ENCODE measurements around the gene NUP160. TPM values are rescaled to one million over a fixed set of nuclear protein-coding genes. Genes with fewer than 3 reads are reported as not detected.
"Not testable (repeated sequence)": the region's sequence is repeated elsewhere in the genome, so short reads cannot be mapped to it uniquely, and the experiment has no call there.

The NUP160 gene, protein sequence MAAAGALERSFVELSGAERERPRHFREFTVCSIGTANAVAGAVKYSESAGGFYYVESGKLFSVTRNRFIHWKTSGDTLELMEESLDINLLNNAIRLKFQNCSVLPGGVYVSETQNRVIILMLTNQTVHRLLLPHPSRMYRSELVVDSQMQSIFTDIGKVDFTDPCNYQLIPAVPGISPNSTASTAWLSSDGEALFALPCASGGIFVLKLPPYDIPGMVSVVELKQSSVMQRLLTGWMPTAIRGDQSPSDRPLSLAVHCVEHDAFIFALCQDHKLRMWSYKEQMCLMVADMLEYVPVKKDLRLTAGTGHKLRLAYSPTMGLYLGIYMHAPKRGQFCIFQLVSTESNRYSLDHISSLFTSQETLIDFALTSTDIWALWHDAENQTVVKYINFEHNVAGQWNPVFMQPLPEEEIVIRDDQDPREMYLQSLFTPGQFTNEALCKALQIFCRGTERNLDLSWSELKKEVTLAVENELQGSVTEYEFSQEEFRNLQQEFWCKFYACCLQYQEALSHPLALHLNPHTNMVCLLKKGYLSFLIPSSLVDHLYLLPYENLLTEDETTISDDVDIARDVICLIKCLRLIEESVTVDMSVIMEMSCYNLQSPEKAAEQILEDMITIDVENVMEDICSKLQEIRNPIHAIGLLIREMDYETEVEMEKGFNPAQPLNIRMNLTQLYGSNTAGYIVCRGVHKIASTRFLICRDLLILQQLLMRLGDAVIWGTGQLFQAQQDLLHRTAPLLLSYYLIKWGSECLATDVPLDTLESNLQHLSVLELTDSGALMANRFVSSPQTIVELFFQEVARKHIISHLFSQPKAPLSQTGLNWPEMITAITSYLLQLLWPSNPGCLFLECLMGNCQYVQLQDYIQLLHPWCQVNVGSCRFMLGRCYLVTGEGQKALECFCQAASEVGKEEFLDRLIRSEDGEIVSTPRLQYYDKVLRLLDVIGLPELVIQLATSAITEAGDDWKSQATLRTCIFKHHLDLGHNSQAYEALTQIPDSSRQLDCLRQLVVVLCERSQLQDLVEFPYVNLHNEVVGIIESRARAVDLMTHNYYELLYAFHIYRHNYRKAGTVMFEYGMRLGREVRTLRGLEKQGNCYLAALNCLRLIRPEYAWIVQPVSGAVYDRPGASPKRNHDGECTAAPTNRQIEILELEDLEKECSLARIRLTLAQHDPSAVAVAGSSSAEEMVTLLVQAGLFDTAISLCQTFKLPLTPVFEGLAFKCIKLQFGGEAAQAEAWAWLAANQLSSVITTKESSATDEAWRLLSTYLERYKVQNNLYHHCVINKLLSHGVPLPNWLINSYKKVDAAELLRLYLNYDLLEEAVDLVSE (N-terminal part only)
- 10 to 100 TPM; 22.7 to 35.4 TPM for total RNA-seq

DNA sequence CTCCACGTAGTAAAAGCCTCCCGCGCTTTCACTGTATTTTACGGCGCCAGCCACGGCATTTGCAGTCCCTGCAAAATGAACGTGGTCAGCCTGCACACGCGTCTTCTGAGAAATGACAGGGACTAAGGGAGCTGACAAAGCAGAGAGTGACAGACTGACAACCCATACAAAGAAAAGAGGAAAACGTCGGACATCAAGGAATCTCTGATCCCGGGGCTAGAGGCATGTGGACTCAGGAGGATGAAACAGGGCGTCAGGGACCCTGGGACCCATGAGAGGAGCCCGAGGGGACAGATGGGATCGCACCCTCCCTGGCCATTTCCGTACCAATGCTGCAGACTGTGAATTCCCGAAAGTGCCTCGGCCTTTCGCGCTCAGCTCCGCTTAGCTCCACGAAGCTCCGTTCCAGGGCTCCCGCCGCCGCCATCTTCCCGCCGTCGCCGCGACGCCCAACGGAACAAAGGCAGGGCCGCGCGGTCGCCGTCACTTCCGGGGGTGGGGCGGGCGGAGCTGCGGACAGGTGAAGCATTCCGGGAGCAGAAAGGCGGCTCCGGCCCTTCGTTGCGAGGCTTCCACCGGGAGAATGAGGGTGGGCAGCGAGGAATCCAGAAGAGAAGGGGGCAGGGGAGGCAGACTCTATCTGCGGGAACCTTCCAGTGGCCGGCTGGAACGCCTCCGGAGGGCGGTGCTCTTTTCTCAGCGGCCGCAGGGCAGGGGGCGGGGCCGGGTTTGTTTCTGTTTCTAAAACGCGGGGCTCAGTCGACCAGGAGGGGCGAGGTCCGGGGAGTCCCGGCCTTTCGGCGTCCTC lies at the start of gene NUP160:
TSS of gene NUP160 (minus strand) at position 459 of the 808 bp plus-strand sequence. CDS start at position 427, 32 bp downstream.
- H3K27ac ChIP-seq = peak within 1 kb of the TSS; percentile 86
- H3K9me3 ChIP-seq = no peaks in the 10 kb centered on the region
- H3K36me3 ChIP-seq = no peaks in the 10 kb centered on the region
- intact Hi-C loops (cut with DNase I) = no loop called here
- no peaks in the 10 kb centered on the region for H3K27me3 ChIP-seq
- DNase-seq = peak; percentile 91
- peaks cover 6% of the 10 kb centered on the region for H3K4me1 ChIP-seq
- peak within 1 kb of the TSS; percentile 76 for H3K4me3 ChIP-seq
- H3K9ac ChIP-seq (ENCODE audit: low read depth in 2 of 2, low read length in 2 of 2) = peak within 1 kb of the TSS; percentile 91 to 93
- TF ChIP-seq, protein P1, sequence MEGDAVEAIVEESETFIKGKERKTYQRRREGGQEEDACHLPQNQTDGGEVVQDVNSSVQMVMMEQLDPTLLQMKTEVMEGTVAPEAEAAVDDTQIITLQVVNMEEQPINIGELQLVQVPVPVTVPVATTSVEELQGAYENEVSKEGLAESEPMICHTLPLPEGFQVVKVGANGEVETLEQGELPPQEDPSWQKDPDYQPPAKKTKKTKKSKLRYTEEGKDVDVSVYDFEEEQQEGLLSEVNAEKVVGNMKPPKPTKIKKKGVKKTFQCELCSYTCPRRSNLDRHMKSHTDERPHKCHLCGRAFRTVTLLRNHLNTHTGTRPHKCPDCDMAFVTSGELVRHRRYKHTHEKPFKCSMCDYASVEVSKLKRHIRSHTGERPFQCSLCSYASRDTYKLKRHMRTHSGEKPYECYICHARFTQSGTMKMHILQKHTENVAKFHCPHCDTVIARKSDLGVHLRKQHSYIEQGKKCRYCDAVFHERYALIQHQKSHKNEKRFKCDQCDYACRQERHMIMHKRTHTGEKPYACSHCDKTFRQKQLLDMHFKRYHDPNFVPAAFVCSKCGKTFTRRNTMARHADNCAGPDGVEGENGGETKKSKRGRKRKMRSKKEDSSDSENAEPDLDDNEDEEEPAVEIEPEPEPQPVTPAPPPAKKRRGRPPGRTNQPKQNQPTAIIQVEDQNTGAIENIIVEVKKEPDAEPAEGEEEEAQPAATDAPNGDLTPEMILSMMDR (IDR thresholded peaks at IDR 0.05) = no peak

DNA sequence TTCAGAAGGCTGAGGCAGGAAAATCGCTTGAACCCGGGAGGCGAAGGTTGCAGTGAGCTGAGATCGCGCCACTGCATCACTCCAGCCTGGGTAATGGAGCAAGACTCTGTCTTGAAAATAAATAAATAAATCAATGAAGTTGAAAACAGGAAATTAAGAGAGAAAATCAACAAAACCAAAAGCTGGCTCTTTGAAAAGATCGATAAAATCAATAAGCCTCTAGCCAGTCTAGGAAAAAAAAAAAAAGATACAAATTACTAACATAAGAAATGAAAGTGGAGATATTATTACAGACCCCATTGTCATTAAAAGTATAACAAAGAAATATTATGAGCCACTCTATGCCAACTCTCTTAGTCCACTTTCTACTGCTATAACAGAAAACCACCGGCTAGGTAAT lies 48.0 kb upstream of the NUP160 start:
- H3K27ac ChIP-seq = no peak overlapping the region
- intact Hi-C loops (cut with DNase I) = no loop called here
- no peaks in the 10 kb centered on the region for H3K9me3 ChIP-seq
- H3K36me3 ChIP-seq = no peaks in the 10 kb centered on the region
- TF ChIP-seq, protein P1 (IDR thresholded peaks at IDR 0.05) = no peak
- H3K4me1 ChIP-seq = no peaks in the 10 kb centered on the region
- DNase-seq = no peak
- no peak overlapping the region for H3K4me3 ChIP-seq
- H3K27me3 ChIP-seq = no peaks in the 10 kb centered on the region
- no peak overlapping the region for H3K9ac ChIP-seq (ENCODE audit: low read depth in 2 of 2, low read length in 2 of 2)

DNA sequence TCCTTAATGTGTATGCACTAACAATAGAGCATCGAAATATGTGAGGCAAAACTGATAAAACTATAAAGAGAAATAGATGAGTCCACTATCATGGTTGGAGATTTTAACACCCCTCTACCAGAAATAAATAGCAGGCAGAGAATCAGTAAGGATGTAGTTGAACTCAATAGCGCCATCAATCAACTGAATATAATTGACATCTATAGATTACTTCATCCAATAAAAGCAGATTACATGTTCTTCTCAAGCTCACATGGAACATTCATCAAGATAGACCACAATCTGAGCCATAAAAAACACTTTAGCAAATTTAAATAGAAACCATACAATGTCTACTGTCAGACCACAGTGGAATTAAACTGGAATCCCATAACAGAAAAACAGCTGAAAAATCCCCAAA lies 46.9 kb upstream of the NUP160 start:
- intact Hi-C loops (cut with DNase I) = no loop called here
- H3K36me3 ChIP-seq = no peaks in the 10 kb centered on the region
- no peak overlapping the region for H3K4me3 ChIP-seq
- TF ChIP-seq, protein P1 (IDR thresholded peaks at IDR 0.05) = no peak
- H3K27ac ChIP-seq = no peak overlapping the region
- H3K27me3 ChIP-seq = no peaks in the 10 kb centered on the region
- H3K9me3 ChIP-seq = no peaks in the 10 kb centered on the region
- H3K9ac ChIP-seq (ENCODE audit: low read depth in 2 of 2, low read length in 2 of 2) = no peak overlapping the region
- no peaks in the 10 kb centered on the region for H3K4me1 ChIP-seq
- no peak for DNase-seq

DNA sequence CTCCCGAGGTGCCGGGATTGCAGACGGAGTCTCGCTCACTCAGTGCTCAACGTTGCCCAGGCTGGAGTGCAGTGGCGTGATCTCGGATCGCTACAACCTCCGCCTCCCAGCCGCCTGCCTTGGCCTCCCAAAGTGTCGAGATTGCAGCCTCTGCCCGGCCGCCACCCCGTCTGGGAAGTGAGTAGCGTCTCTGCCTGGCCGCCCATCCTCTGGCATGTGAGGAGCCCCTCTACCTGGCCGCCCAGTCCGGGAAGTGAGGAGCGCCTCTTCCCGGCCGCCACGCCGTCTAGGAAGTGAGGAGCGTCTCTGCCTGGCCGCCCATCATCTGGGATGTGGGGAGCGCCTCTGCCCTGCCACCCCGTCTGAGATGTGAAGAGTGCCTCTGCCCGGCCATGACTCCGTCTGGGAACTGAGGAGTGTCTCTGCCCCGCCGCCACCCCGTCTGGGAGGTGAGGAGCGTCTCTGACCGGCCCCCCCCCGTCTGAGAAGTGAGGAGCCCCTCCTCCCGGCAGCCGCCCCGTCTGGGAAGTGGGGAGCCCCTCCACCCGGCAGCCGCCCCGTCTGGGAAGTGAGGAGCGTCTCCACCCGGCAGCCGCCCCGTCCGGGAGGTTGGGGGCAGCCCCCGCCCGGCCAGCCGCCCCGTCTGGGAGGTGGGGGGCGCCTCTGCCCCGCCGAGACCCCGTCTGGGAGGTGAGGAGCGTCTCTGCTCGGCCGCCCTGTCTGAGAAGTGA lies 44.6 kb upstream of the NUP160 start:
- intact Hi-C loops (cut with DNase I); H3K4me1 ChIP-seq; DNase-seq: not testable (repeated sequence)

DNA sequence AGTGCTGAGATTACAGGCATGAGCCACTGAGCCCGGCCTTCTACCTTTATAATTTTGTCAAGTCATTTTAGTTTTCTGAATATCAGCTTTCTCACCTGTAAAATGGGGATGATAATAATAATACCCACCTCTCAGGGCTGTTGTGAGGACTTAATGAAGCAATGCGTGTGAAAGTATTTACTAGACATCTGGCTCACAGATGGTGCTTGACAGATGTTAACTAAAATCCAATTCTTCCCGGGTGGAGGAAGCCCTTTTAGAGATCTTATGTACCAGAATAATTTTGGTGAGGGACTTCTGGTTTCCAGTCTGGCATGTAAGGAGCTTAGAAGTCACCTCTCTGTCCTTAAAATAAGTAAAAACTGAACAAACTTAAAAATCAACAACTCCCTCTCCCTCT lies 43.7 kb upstream of the NUP160 start:
- Histone ChIP-seq H3K9ac (ENCODE audit: low read depth in 2 of 2, low read length in 2 of 2) (no peak overlapping the region), H3K27ac (no peak overlapping the region), H3K4me3 (no peak overlapping the region), H3K27me3 (no peaks in the 10 kb centered on the region), H3K36me3 (no peaks in the 10 kb centered on the region), H3K4me1 (no peaks in the 10 kb centered on the region), H3K9me3 (no peaks in the 10 kb centered on the region)
- no peak for DNase-seq
- intact Hi-C loops (cut with DNase I) = no loop called here
- TF ChIP-seq, protein P1 (IDR thresholded peaks at IDR 0.05) = no peak

More for the DNA sequence above, 44.6 kb upstream of the NUP160 start:
- not testable (repeated sequence) for H3K9me3 ChIP-seq; H3K27ac ChIP-seq; H3K9ac ChIP-seq (ENCODE audit: low read depth in 2 of 2, low read length in 2 of 2); H3K27me3 ChIP-seq; H3K4me3 ChIP-seq; H3K36me3 ChIP-seq
